Stomach (tissue), 9 donors: ENCODE measurements around the gene GABBR1. TPM values are rescaled to one million over a fixed set of nuclear protein-coding genes. Genes with fewer than 3 reads are reported as not detected.

Experiments
- DNase-seq, 2 donors: peaks; one replicate each; pipeline versions ENCODE4 v3.0.0 to v3.0.0-alpha.2; 2013 to 2019
- H3K27ac ChIP-seq, 5 donors: fragments of 200-600 bp in 4 of 5; sonication (generic) in 4 of 5; one replicate each; pipeline ENCODE4 v1.5.1; 2013 to 2019; ENCODE audit warnings: mild to moderate bottlenecking in 1 of 5, moderate library complexity in 1 of 5
- H3K27me3 ChIP-seq, 3 donors: fragments of 200-600 bp; sonication (generic); one replicate each; pipeline ENCODE4 v1.5.1; 2017 to 2019; ENCODE audit warnings: mixed run types in 1 of 3
- H3K36me3 ChIP-seq, 4 donors: fragments of 200-600 bp; sonication (generic); 1 replicate in 3 of 4; 2 replicates in 1 of 4; pipeline ENCODE4 v1.5.1; 2016 to 2019
- H3K4me1 ChIP-seq, 4 donors: fragments of 200-600 bp; sonication (generic); one replicate each; pipeline ENCODE4 v1.5.1; 2016 to 2019
- H3K4me3 ChIP-seq, 4 donors: fragments of 200-600 bp; sonication (generic) in 3 of 4; one replicate each; pipeline ENCODE4 v1.5.1; 2016 to 2019; ENCODE audit warnings: mild to moderate bottlenecking in 1 of 4
- H3K9me3 ChIP-seq, 4 donors: fragments of 200-600 bp; sonication (generic); one replicate each; pipeline ENCODE4 v1.5.1; 2016 to 2019
- EP300 ChIP-seq: sonication (generic); formaldehyde crosslinking; IDR thresholded peaks from one replicate; pipeline ENCODE4 v1.6.1; 2017; ENCODE audit warnings: antibody characterized with exemption
- POLR2A ChIP-seq, 4 donors: fragments of 450-650 bp; IDR thresholded peaks; one replicate each; pipeline ENCODE4 v1.6.1; 2016; ENCODE audit warnings: antibody characterized with exemption in 4 of 4, control low read depth in 2 of 4, mild to moderate bottlenecking in 1 of 4, moderate library complexity in 1 of 4
- POLR2AphosphoS5 ChIP-seq, 3 donors: sonication (generic); formaldehyde crosslinking; IDR thresholded peaks; one replicate each; pipeline ENCODE4 v1.6.1; 2016; ENCODE audit warnings: antibody characterized with exemption in 3 of 3
- WGBS, 5 donors: extraction: QIAGEN DNeasy Blood & Tissue Kit in 3 of 5; methylation state at CpG; one replicate each; pipeline versions ENCODE4 v1.1.5 to v1.1.7; 2013 to 2018; 5-methylcytosine and 5-hydroxymethylcytosine counted together
- intact Hi-C: fragments of 100-400 bp; cut with DNase I; formaldehyde crosslinking; loops from one replicate; pipeline ENCODE4 v1.15.1; 2023; ENCODE audit warnings: low total_unique reads
- polyA plus RNA-seq, 3 donors: library from polyadenylated mRNA; stranded (reverse); fragments of 200-250 nt; gene quantifications; one replicate each; pipeline ENCODE4 v1.2.3, GENCODE V29; 2013
- total RNA-seq, 5 donors: library from RNA; depleted of rRNA; stranded (reverse); fragments of >200 nt; gene quantifications; one replicate each; pipeline versions ENCODE4 v1.1.0 to v1.2.3, GENCODE V29; 2014 to 2016
- TF ChIP-seq, protein P1 (sequence below), 7 experiments: fragments of 450-650 bp in 4 of 7; fragments of 200-600 bp in 3 of 7; sonication (generic) in 3 of 7; IDR thresholded peaks; one replicate each; pipeline ENCODE4 v1.5.1; 2016 to 2019; ENCODE audit warnings: antibody characterized with exemption in 7 of 7, control low read depth in 2 of 7, mild to moderate bottlenecking in 1 of 7
- donor health status: healthy with polysubstance abuse.
- donor health status: Bipolar disorder and iron deficiency.
- donor health status: healthy.

GABBR1 gene
- total and polyA plus RNA-seq, 8 donors = 4.5 to 101 (median 29.8) TPM

DNA sequence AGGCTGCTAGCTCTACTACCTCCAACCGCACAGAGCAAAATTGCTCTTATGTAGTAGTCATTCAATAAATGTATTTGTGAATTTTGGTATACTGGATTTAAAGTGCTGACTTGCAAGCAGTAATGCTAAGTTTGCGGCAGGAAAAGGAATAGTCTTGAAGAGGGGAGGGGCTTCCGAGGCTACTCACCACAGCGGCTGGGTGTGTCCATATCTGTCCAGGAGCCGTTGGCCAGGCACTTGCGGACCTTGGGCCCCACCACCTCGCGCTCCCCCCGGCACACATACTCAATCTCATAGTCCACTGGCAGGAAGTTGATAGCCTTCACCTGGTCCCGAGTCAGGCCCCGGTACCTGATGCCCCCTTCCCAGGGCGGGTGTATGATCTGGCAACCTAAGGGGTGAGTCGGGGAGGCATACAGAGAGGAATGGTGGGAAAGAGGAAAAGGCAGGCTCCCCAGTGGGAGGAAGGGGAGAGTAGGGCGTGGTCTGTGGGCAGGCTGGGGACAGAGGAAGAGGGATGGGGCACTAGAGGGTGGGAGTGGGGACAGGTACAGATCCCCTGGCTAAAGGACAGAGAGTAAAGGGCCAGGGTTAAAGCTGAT lies 1.7 kb downstream of the GABBR1 start:
- Histone ChIP-seq H3K27ac (no peak overlapping the region), H3K36me3 (no peaks in the 10 kb centered on the region), H3K4me1 (peaks cover 31 to 69% (median 53%) of the 10 kb centered on the region in 4 donors), H3K27me3 (peaks cover 0 to 41% (median 0%) of the 10 kb centered on the region in 3 donors), H3K9me3 (no peaks in the 10 kb centered on the region), H3K4me3 (peak overlapping the region in 3 of 4 donors; percentile 76 to 95 (median 84))
- no peak for TF ChIP-seq POLR2AphosphoS5 (IDR thresholded peaks at IDR 0.05)
- TF ChIP-seq, protein P1, sequence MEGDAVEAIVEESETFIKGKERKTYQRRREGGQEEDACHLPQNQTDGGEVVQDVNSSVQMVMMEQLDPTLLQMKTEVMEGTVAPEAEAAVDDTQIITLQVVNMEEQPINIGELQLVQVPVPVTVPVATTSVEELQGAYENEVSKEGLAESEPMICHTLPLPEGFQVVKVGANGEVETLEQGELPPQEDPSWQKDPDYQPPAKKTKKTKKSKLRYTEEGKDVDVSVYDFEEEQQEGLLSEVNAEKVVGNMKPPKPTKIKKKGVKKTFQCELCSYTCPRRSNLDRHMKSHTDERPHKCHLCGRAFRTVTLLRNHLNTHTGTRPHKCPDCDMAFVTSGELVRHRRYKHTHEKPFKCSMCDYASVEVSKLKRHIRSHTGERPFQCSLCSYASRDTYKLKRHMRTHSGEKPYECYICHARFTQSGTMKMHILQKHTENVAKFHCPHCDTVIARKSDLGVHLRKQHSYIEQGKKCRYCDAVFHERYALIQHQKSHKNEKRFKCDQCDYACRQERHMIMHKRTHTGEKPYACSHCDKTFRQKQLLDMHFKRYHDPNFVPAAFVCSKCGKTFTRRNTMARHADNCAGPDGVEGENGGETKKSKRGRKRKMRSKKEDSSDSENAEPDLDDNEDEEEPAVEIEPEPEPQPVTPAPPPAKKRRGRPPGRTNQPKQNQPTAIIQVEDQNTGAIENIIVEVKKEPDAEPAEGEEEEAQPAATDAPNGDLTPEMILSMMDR (IDR thresholded peaks at IDR 0.05) = no peak
- no peak for TF ChIP-seq POLR2A (IDR thresholded peaks at IDR 0.05)
- no peak for TF ChIP-seq EP300
- 52 to 71% (median 57%) methylated on average over 14 of the region's 14 CpGs for WGBS, 5 donors
- DNase-seq = peak in 1 of 2 donors; percentile 42
- intact Hi-C loops = no loop called here

- no peak overlapping the region for H3K4me3 ChIP-seq
- no peaks in the 10 kb centered on the region for H3K9me3 ChIP-seq
- intact Hi-C loops = no loop called here
- TF ChIP-seq EP300 (no peak), POLR2A (IDR thresholded peaks at IDR 0.05) (no peak)
- TF ChIP-seq, protein P1 (IDR thresholded peaks at IDR 0.05) = no peak
- H3K27me3 ChIP-seq = peaks cover 0 to 41% (median 0%) of the 10 kb centered on the region in 3 donors
- peaks cover 31 to 69% (median 53%) of the 10 kb centered on the region in 4 donors for H3K4me1 ChIP-seq
- H3K36me3 ChIP-seq = no peaks in the 10 kb centered on the region
- no peak overlapping the region for H3K27ac ChIP-seq
- 84 to 88% (median 87%) methylated on average over 9 of the region's 9 CpGs for WGBS, 5 donors
- no peak for DNase-seq
Observed at GRCh38 chr6:29630315-29630714, 2.7 kb downstream of the GABBR1 start.

GRCh38 chr6:29629571-29629970 lies 3.4 kb downstream of the GABBR1 start:
- Histone ChIP-seq H3K27me3 (peaks cover 0 to 41% (median 0%) of the 10 kb centered on the region in 3 donors), H3K27ac (no peak overlapping the region), H3K4me3 (no peak overlapping the region), H3K4me1 (peaks cover 31 to 69% (median 53%) of the 10 kb centered on the region in 4 donors), H3K36me3 (no peaks in the 10 kb centered on the region), H3K9me3 (no peaks in the 10 kb centered on the region)
- no peak for DNase-seq
- WGBS, 5 donors = 79 to 89% (median 84%) methylated on average over 2 of the region's 2 CpGs
- TF ChIP-seq, protein P1 (IDR thresholded peaks at IDR 0.05) = no peak
- no peak for TF ChIP-seq EP300
- no peak for TF ChIP-seq POLR2AphosphoS5 (IDR thresholded peaks at IDR 0.05)
- no peak for TF ChIP-seq POLR2A (IDR thresholded peaks at IDR 0.05)
- intact Hi-C loops = no loop called here

GRCh38 chr6:29628419-29629281 lies 4.3 kb downstream of the GABBR1 start:
- TF ChIP-seq POLR2AphosphoS5 (IDR thresholded peaks at IDR 0.05) (peak in 2 of 3 donors; percentile 12 to 43), EP300 (no peak)
- TF ChIP-seq, protein P1 (IDR thresholded peaks at IDR 0.05) = peak in 4 of 7 experiments; percentile 35 to 69 (median 58)
- WGBS, 5 donors = 1 to 4% (median 3%) methylated on average over 31 to 32 of the region's 32 CpGs
- intact Hi-C loops = no loop called here
- H3K9me3 ChIP-seq = no peaks in the 10 kb centered on the region
- peak overlapping the region; percentile 65 to 86 (median 80) for H3K27ac ChIP-seq
- peaks cover 0 to 41% (median 0%) of the 10 kb centered on the region in 3 donors for H3K27me3 ChIP-seq
- peaks cover 31 to 62% (median 48%) of the 10 kb centered on the region in 4 donors for H3K4me1 ChIP-seq
- DNase-seq = peak; percentile 76 to 92
- H3K36me3 ChIP-seq = peaks cover 0 to 4% (median 2%) of the 10 kb centered on the region in 4 donors
- peak overlapping the region; percentile 57 to 67 (median 63) for H3K4me3 ChIP-seq
